Measurements from ENCODE around the gene GJB2.

Gene GJB2

DNA sequence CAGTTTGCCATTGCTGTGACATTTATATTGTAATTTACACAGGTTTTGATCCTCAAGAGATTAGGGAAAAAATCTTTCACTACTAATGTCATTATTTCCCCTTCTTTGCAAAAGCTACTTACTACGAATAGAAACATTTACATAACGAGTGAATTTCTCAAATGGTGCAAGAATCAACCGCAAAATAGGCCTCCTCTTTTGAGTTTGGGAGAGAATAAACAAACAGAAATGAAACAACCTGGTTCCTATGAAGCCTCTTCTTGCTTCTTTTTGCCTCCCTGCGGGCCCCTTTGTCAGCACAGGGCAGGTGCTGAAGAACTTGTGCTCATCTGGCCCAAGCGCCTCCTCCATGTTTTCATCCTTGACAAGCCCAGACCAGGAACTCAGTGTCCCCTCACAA, 21.8 kb downstream of the GJB2 start:
- Histone ChIP-seq H2AFZ (ENCODE audit: low read length) (no peak overlapping the region), H3F3A (ENCODE audit: low read depth) (no peaks in the 10 kb centered on the region), H4K20me1 (ENCODE audit: insufficient read depth, low read length, poor library complexity, severe bottlenecking) (no peaks in the 10 kb centered on the region), H3K9me3 (ENCODE audit: insufficient read depth, low read depth, low read length) (no peaks in the 10 kb centered on the region), H3K4me2 (ENCODE audit: low read depth, low read length, poor library complexity, severe bottlenecking) (no peak overlapping the region), H3K79me2 (ENCODE audit: insufficient read depth, low read length) (no peaks in the 10 kb centered on the region), H3K27me3 (ENCODE audit: insufficient read depth, low read length, poor library complexity, severe bottlenecking) (no peaks in the 10 kb centered on the region), H3K9ac (ENCODE audit: low read depth, low read length, poor library complexity, severe bottlenecking) (no peak overlapping the region), H3K4me1 (ENCODE audit: insufficient read depth, low read length, poor library complexity, severe bottlenecking) (no peaks in the 10 kb centered on the region), H3K36me3 (ENCODE audit: insufficient read depth, low read length) (no peaks in the 10 kb centered on the region), H3K4me3 (ENCODE audit: low read length, poor library complexity, severe bottlenecking) (no peak overlapping the region), H3K9me2 (replicated peaks; ENCODE audit: low read depth, low read length) (no peaks in the 10 kb centered on the region)
- TF ChIP-seq EZH2phosphoT487 (IDR thresholded peaks at IDR 0.05; ENCODE audit: borderline replicate concordance) = no peak
- no peak for TF ChIP-seq CTCF (conservative IDR thresholded peaks at IDR 0.05; ENCODE audit: low read length)

- H3K27me3 ChIP-seq (ENCODE audit: insufficient read depth, low read length, poor library complexity, severe bottlenecking) = no peaks in the 10 kb centered on the region
- H3K79me2 ChIP-seq (ENCODE audit: insufficient read depth, low read length) = no peaks in the 10 kb centered on the region
- no peak overlapping the region for H3K4me2 ChIP-seq (ENCODE audit: low read depth, low read length, poor library complexity, severe bottlenecking)
- no peaks in the 10 kb centered on the region for H3K9me2 ChIP-seq (replicated peaks; ENCODE audit: low read depth, low read length)
- H3K36me3 ChIP-seq (ENCODE audit: insufficient read depth, low read length) = no peaks in the 10 kb centered on the region
- H3F3A ChIP-seq (ENCODE audit: low read depth) = no peaks in the 10 kb centered on the region
- no peak overlapping the region for H3K4me3 ChIP-seq (ENCODE audit: low read length, poor library complexity, severe bottlenecking)
- TF ChIP-seq EZH2phosphoT487 (IDR thresholded peaks at IDR 0.05; ENCODE audit: borderline replicate concordance) = no peak
- no peak for TF ChIP-seq CTCF (conservative IDR thresholded peaks at IDR 0.05; ENCODE audit: low read length)
- no peaks in the 10 kb centered on the region for H3K9me3 ChIP-seq (ENCODE audit: insufficient read depth, low read depth, low read length)
- H3K9ac ChIP-seq (ENCODE audit: low read depth, low read length, poor library complexity, severe bottlenecking) = no peak overlapping the region
- no peak overlapping the region for H2AFZ ChIP-seq (ENCODE audit: low read length)
- no peaks in the 10 kb centered on the region for H4K20me1 ChIP-seq (ENCODE audit: insufficient read depth, low read length, poor library complexity, severe bottlenecking)
- no peaks in the 10 kb centered on the region for H3K4me1 ChIP-seq (ENCODE audit: insufficient read depth, low read length, poor library complexity, severe bottlenecking)
Measured at GRCh38 chr13:20168396-20168795, 24.3 kb downstream of the GJB2 start.

DNA sequence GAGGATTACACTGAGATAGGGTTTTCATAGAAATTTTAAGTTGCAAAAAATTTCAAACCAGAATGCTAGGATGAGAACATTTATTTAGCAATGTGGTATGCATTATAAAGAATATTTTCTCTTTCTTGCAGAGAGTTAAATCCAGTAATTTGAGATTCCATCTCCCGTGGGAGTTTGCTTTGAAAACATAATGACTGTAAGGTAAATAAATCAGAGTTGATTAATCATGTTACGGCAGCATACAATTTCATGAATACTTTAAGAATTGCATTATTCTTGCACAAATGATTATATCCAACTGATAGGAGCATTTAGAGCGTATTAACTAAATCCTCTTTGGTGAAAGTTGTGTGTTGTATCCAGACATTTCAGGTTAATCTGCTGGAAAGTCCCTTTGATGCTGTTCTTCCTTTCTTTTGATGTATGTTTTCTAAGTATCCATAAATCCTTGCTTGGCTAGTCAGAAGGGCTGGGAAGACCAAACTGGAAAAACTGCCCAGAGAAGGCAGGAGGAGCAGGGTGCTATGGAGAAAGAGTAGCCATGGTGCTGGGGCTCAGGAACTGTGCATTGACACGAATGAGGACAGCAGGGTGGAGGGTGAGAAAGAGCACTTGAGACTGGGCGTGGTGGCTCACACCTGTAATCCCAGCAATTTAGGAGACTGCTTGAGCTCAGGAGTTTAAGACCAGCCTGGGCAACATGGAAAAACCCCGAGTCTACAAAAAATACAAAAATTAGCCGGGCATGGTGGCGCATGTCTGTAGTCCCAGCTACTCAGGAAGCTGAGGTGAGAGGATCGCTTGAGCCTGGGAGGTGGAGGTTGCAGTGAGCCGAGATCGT, 27.1 kb downstream of the GJB2 start:
- H3K27me3 ChIP-seq (ENCODE audit: insufficient read depth, low read length, poor library complexity, severe bottlenecking) = no peaks in the 10 kb centered on the region

More for the DNA sequence above, 27.1 kb downstream of the GJB2 start:
- no peaks in the 10 kb centered on the region for H3K9me2 ChIP-seq (replicated peaks; ENCODE audit: low read depth, low read length)
- no peak overlapping the region for H2AFZ ChIP-seq (ENCODE audit: low read length)
- H4K20me1 ChIP-seq (ENCODE audit: insufficient read depth, low read length, poor library complexity, severe bottlenecking) = no peaks in the 10 kb centered on the region
- no peaks in the 10 kb centered on the region for H3K36me3 ChIP-seq (ENCODE audit: insufficient read depth, low read length)
- no peak overlapping the region for H3K9ac ChIP-seq (ENCODE audit: low read depth, low read length, poor library complexity, severe bottlenecking)
- H3K4me3 ChIP-seq (ENCODE audit: low read length, poor library complexity, severe bottlenecking) = no peak overlapping the region
- H3K9me3 ChIP-seq (ENCODE audit: insufficient read depth, low read depth, low read length) = no peaks in the 10 kb centered on the region
- no peak for TF ChIP-seq EZH2phosphoT487 (IDR thresholded peaks at IDR 0.05; ENCODE audit: borderline replicate concordance)
- TF ChIP-seq CTCF (conservative IDR thresholded peaks at IDR 0.05; ENCODE audit: low read length) = no peak
- no peaks in the 10 kb centered on the region for H3K79me2 ChIP-seq (ENCODE audit: insufficient read depth, low read length)
- H3K4me1 ChIP-seq (ENCODE audit: insufficient read depth, low read length, poor library complexity, severe bottlenecking) = no peaks in the 10 kb centered on the region
- no peak overlapping the region for H3K4me2 ChIP-seq (ENCODE audit: low read depth, low read length, poor library complexity, severe bottlenecking)
- H3F3A ChIP-seq (ENCODE audit: low read depth) = no peaks in the 10 kb centered on the region

All from Loucy (cell line).